OCI-LY1 (cell line): ENCODE data around the gene PTPRU.

Source experiments
- H2AFZ ChIP-seq: fragments of 200-600 bp; sonication (generic), shearing (Covaris generic); 2 replicates; pipeline ENCODE4 v1.6.0; 2014; ENCODE audit warnings: antibody characterized with exemption, mild to moderate bottlenecking, low read length
- H3F3A ChIP-seq: fragments of 200-600 bp; sonication (generic), shearing (Covaris generic); 2 replicates; pipeline ENCODE4 v1.6.0; 2014; ENCODE audit warnings: mild to moderate bottlenecking, antibody characterized with exemption, low read length, moderate library complexity; ENCODE audit not compliant: insufficient read depth
- H3K27ac ChIP-seq: fragments of 200-600 bp; sonication (generic); 2 replicates; pipeline ENCODE4 v1.5.1; 2014; ENCODE audit warnings: low read length, mixed run types, mild to moderate bottlenecking, low read depth; ENCODE audit not compliant: poor library complexity, severe bottlenecking
- H3K27me3 ChIP-seq: fragments of 200-600 bp; sonication (generic); 2 replicates; pipeline ENCODE4 v1.6.0; 2014; ENCODE audit warnings: antibody characterized with exemption, mild to moderate bottlenecking, low read length, moderate library complexity; ENCODE audit not compliant: insufficient read depth
- H3K36me3 ChIP-seq: fragments of 200-600 bp; sonication (generic); 2 replicates; pipeline ENCODE4 v1.6.1; 2014; ENCODE audit warnings: mild to moderate bottlenecking, antibody characterized with exemption, low read length, moderate library complexity, mixed read lengths; ENCODE audit not compliant: insufficient read depth
- H3K4me1 ChIP-seq: fragments of 200-600 bp; sonication (generic); 2 replicates; pipeline ENCODE4 v1.5.1; 2014; ENCODE audit warnings: mild to moderate bottlenecking, low read length, moderate library complexity; ENCODE audit not compliant: insufficient read depth, severe bottlenecking
- H3K4me2 ChIP-seq: fragments of 200-600 bp; sonication (generic), shearing (Covaris generic); 2 replicates; pipeline ENCODE4 v1.6.1; 2014; ENCODE audit warnings: low read length
- H3K4me3 ChIP-seq: fragments of 200-600 bp; sonication (generic); 2 replicates; pipeline ENCODE4 v1.5.1; 2014; ENCODE audit warnings: low read length, low read depth, mild to moderate bottlenecking, mixed read lengths; ENCODE audit not compliant: poor library complexity, severe bottlenecking
- H3K79me2 ChIP-seq: fragments of 200-600 bp; shearing (Covaris generic); 2 replicates; pipeline ENCODE4 v1.6.1; 2016; ENCODE audit warnings: mixed run types, low read length, mixed read lengths; ENCODE audit not compliant: insufficient read depth
- H3K9ac ChIP-seq: fragments of 200-600 bp; sonication (generic), shearing (Covaris generic); 2 replicates; pipeline ENCODE4 v1.6.1; 2014; ENCODE audit warnings: mild to moderate bottlenecking, low read length, mixed read lengths
- H3K9me2 ChIP-seq: fragments of 200-600 bp; sonication (generic), shearing (Covaris generic); 2 replicates; pipeline ENCODE4 v1.6.1; 2014; ENCODE audit warnings: low read depth, mild to moderate bottlenecking, low read length, mixed read lengths
- H3K9me3 ChIP-seq: fragments of 200-600 bp; shearing (Covaris generic); 2 replicates; pipeline ENCODE4 v1.6.1; 2014; ENCODE audit warnings: low read length, mixed read lengths
- H4K20me1 ChIP-seq: fragments of 200-600 bp; sonication (generic), shearing (Covaris generic); 2 replicates; pipeline ENCODE4 v1.6.0; 2016; ENCODE audit warnings: mild to moderate bottlenecking, low read length; ENCODE audit not compliant: insufficient read depth
- CTCF ChIP-seq: fragments of 200-600 bp; sonication (generic), shearing (Covaris generic); IDR thresholded peaks from 2 replicates; pipeline ENCODE4 v1.5.1; 2017; ENCODE audit warnings: mild to moderate bottlenecking, antibody characterized with exemption, low read length, moderate library complexity, mixed read lengths
- EZH2 ChIP-seq: fragments of 200-600 bp; sonication (generic), shearing (Covaris generic); IDR thresholded peaks from 2 replicates; pipeline ENCODE4 v1.8.0; 2017; ENCODE audit warnings: borderline replicate concordance, mixed run types, mild to moderate bottlenecking, antibody characterized with exemption, low read length, moderate library complexity, mixed read lengths

PTPRU gene

GRCh38 chr1:29346576-29346975, 110.3 kb downstream of the PTPRU start:
- Histone ChIP-seq H3K4me2 (no peak overlapping the region), H3K9ac (no peak overlapping the region), H3K27ac (no peak overlapping the region), H4K20me1 (no peaks in the 10 kb centered on the region), H3K9me3 (no peaks in the 10 kb centered on the region), H3F3A (no peaks in the 10 kb centered on the region), H3K4me1 (no peaks in the 10 kb centered on the region), H3K36me3 (no peaks in the 10 kb centered on the region), H3K4me3 (no peak overlapping the region), H2AFZ (no peak overlapping the region), H3K79me2 (no peaks in the 10 kb centered on the region), H3K27me3 (peaks cover 7% of the 10 kb centered on the region; the same call in 1 of the 2 replicates), H3K9me2 (no peaks in the 10 kb centered on the region)
- no peak for TF ChIP-seq CTCF
- TF ChIP-seq EZH2, result no peak

- Histone ChIP-seq H3K4me1 (no peaks in the 10 kb centered on the region), H4K20me1 (no peaks in the 10 kb centered on the region), H3K9me2 (no peaks in the 10 kb centered on the region), H3K27ac (no peak overlapping the region), H3K9me3 (no peaks in the 10 kb centered on the region), H3K79me2 (no peaks in the 10 kb centered on the region), H3F3A (no peaks in the 10 kb centered on the region), H3K9ac (no peak overlapping the region), H3K4me2 (no peak overlapping the region), H2AFZ (no peak overlapping the region), H3K4me3 (no peak overlapping the region), H3K36me3 (no peaks in the 10 kb centered on the region), H3K27me3 (peaks cover 7% of the 10 kb centered on the region; the same call in 1 of the 2 replicates)
- no peak for TF ChIP-seq CTCF
- TF ChIP-seq EZH2, result no peak
Measured at GRCh38 chr1:29349871-29350491, 113.7 kb downstream of the PTPRU start.

GRCh38 chr1:29352719-29353420, 116.5 kb downstream of the PTPRU start:
- no peaks in the 10 kb centered on the region for H3F3A ChIP-seq
- H3K4me3 ChIP-seq, result no peak overlapping the region
- no peak overlapping the region for H3K4me2 ChIP-seq
- H4K20me1 ChIP-seq, result no peaks in the 10 kb centered on the region
- H2AFZ ChIP-seq, result no peak overlapping the region
- no peak overlapping the region for H3K9ac ChIP-seq
- H3K9me3 ChIP-seq, result no peaks in the 10 kb centered on the region
- H3K27me3 ChIP-seq, result peaks cover 7% of the 10 kb centered on the region; the same call in 1 of the 2 replicates
- no peaks in the 10 kb centered on the region for H3K4me1 ChIP-seq
- TF ChIP-seq EZH2 (no peak), CTCF (no peak)
- H3K79me2 ChIP-seq, result no peaks in the 10 kb centered on the region
- no peak overlapping the region for H3K27ac ChIP-seq
- H3K9me2 ChIP-seq, result no peaks in the 10 kb centered on the region
- no peaks in the 10 kb centered on the region for H3K36me3 ChIP-seq
